NT2/D1 (cell line): ENCODE data around the gene KCNN3.

Experiments used
- DNase-seq: peaks from one replicate; pipeline ENCODE4 v3.0.0-alpha.2; 2011; ENCODE audit warnings: low read depth, low spot score
- H3K27me3 ChIP-seq: 2 replicates; pipeline ENCODE4 v1.6.0; 2011; ENCODE audit warnings: mild to moderate bottlenecking; ENCODE audit not compliant: insufficient read length, insufficient read depth
- H3K36me3 ChIP-seq: 2 replicates; pipeline ENCODE4 v1.6.1; 2011; ENCODE audit warnings: mild to moderate bottlenecking, low read length, mixed read lengths; ENCODE audit not compliant: insufficient read depth, insufficient read length
- H3K4me1 ChIP-seq: 2 replicates; pipeline ENCODE4 v1.5.1; 2011; ENCODE audit not compliant: insufficient read depth, insufficient read length
- H3K4me3 ChIP-seq: 2 replicates; pipeline ENCODE4 v1.5.1; 2011; ENCODE audit warnings: low read depth; ENCODE audit not compliant: insufficient read length
- H3K9ac ChIP-seq: 2 replicates; pipeline ENCODE4 v1.6.0; 2011; ENCODE audit warnings: low read depth; ENCODE audit not compliant: insufficient read length
- H3K9me3 ChIP-seq: 2 replicates; pipeline ENCODE4 v1.5.1; 2011; ENCODE audit warnings: mild to moderate bottlenecking, low read length; ENCODE audit not compliant: insufficient read depth
- SUZ12 ChIP-seq: IDR thresholded peaks from 2 replicates; pipeline ENCODE4 v1.6.1; 2011; ENCODE audit not compliant: insufficient read length, insufficient read depth; ENCODE audit errors: extremely low read depth
- YY1 ChIP-seq: IDR thresholded peaks from 2 replicates; pipeline ENCODE4 v1.6.1; 2011; ENCODE audit not compliant: insufficient read length, insufficient read depth
- ZNF274 ChIP-seq: IDR thresholded peaks from 2 replicates; pipeline ENCODE4 v1.6.1; 2011; ENCODE audit warnings: mild to moderate bottlenecking, low read depth, low read length

KCNN3 gene

GRCh38 chr1:154819628-154820590 is 50.2 kb downstream of the KCNN3 start:
- H3K9ac ChIP-seq = no peak overlapping the region

GRCh38 chr1:154818911-154819310 is 51.2 kb downstream of the KCNN3 start:
- DNase-seq = no peak
- Histone ChIP-seq H3K27me3 (no peaks in the 10 kb centered on the region), H3K4me1 (peaks cover 9% of the 10 kb centered on the region), H3K36me3 (no peaks in the 10 kb centered on the region), H3K9me3 (no peaks in the 10 kb centered on the region), H3K4me3 (no peak overlapping the region), H3K9ac (no peak overlapping the region)
- no peak for TF ChIP-seq SUZ12
- TF ChIP-seq YY1 = no peak
- TF ChIP-seq ZNF274 = no peak

More at GRCh38 chr1:154819628-154820590, 50.2 kb downstream of the KCNN3 start:
- H3K4me3 ChIP-seq = no peak overlapping the region
- no peaks in the 10 kb centered on the region for H3K27me3 ChIP-seq
- H3K9me3 ChIP-seq = no peaks in the 10 kb centered on the region
- no peaks in the 10 kb centered on the region for H3K36me3 ChIP-seq
- peak; percentile 16 for DNase-seq
- H3K4me1 ChIP-seq = peaks cover 8% of the 10 kb centered on the region
- TF ChIP-seq ZNF274 (no peak), SUZ12 (no peak), YY1 (no peak)

- H3K4me3 ChIP-seq = no peak overlapping the region
- TF ChIP-seq ZNF274 (no peak), SUZ12 (no peak), YY1 (no peak)
- peaks cover 11% of the 10 kb centered on the region for H3K4me1 ChIP-seq
- no peaks in the 10 kb centered on the region for H3K9me3 ChIP-seq
- H3K9ac ChIP-seq = no peak overlapping the region
- H3K36me3 ChIP-seq = no peaks in the 10 kb centered on the region
- no peaks in the 10 kb centered on the region for H3K27me3 ChIP-seq
- DNase-seq = no peak
Observed at GRCh38 chr1:154816937-154817336, 53.1 kb downstream of the KCNN3 start.

- no peak for DNase-seq
- H3K9ac ChIP-seq = no peak overlapping the region
- H3K4me3 ChIP-seq = no peak overlapping the region
- H3K4me1 ChIP-seq = peaks cover 11% of the 10 kb centered on the region
- H3K36me3 ChIP-seq = no peaks in the 10 kb centered on the region
- TF ChIP-seq SUZ12 = no peak
- no peak for TF ChIP-seq YY1
- no peak for TF ChIP-seq ZNF274
- no peaks in the 10 kb centered on the region for H3K27me3 ChIP-seq
- H3K9me3 ChIP-seq = no peaks in the 10 kb centered on the region
Observed at GRCh38 chr1:154816369-154816768, 53.7 kb downstream of the KCNN3 start.

- peaks cover 13% of the 10 kb centered on the region for H3K4me1 ChIP-seq
- H3K36me3 ChIP-seq = no peaks in the 10 kb centered on the region
- no peak for TF ChIP-seq YY1
- no peak for TF ChIP-seq ZNF274
- TF ChIP-seq SUZ12 = no peak
- H3K4me3 ChIP-seq = no peak overlapping the region
- no peaks in the 10 kb centered on the region for H3K27me3 ChIP-seq
- no peaks in the 10 kb centered on the region for H3K9me3 ChIP-seq
- H3K9ac ChIP-seq = no peak overlapping the region
- no peak for DNase-seq
Observed at GRCh38 chr1:154813846-154814505, 56.1 kb downstream of the KCNN3 start.

GRCh38 chr1:154813300-154813816 is 56.7 kb downstream of the KCNN3 start:
- Histone ChIP-seq H3K4me3 (no peak overlapping the region), H3K36me3 (no peaks in the 10 kb centered on the region), H3K9ac (no peak overlapping the region), H3K4me1 (peaks cover 18% of the 10 kb centered on the region), H3K9me3 (no peaks in the 10 kb centered on the region), H3K27me3 (no peaks in the 10 kb centered on the region)
- DNase-seq = peak; percentile 13
- TF ChIP-seq YY1 = no peak
- TF ChIP-seq SUZ12 = no peak
- no peak for TF ChIP-seq ZNF274

GRCh38 chr1:154812877-154813276 is 57.2 kb downstream of the KCNN3 start:
- DNase-seq = no peak
- Histone ChIP-seq H3K4me1 (peaks cover 21% of the 10 kb centered on the region), H3K9ac (no peak overlapping the region), H3K4me3 (no peak overlapping the region), H3K27me3 (no peaks in the 10 kb centered on the region), H3K9me3 (no peaks in the 10 kb centered on the region), H3K36me3 (no peaks in the 10 kb centered on the region)
- TF ChIP-seq SUZ12 (no peak), ZNF274 (no peak), YY1 (no peak)
